GM18507 (cell line): ENCODE data around the gene TPM3.
"Not testable (repeated sequence)": the region's sequence is repeated elsewhere in the genome, so short reads cannot be mapped to it uniquely, and the experiment has no call there.

Experiments used
- DNase-seq: peaks from one replicate; pipeline ENCODE4 v3.0.0; 2011; ENCODE audit warnings: low read depth; ENCODE audit not compliant: insufficient read length; ENCODE audit errors: extremely low spot score
- FAIRE-seq: peaks from 2 replicates; lab custom pipeline; 2011; peaks lifted over from hg19 to GRCh38; lab: Jason Lieb, UNC

Gene TPM3

DNA sequence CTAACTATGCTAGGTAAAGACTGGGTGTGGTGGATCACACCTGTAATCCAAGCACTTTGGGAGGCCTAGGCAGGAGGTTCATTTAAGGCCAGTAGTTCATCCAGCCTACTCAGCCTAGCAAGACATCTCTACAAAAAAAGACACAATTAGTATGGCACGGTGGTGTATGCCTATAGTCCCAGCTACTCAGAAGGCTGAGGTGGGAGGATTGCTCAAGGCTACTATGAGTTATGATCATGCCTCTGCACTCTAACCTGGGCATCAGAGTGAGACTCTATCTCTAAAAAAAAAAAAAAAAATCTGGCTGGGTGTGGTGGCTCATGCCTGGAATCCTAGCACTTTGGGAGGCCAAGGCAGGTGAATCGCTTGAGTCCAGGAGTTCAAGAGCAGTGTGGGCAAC lies 58.6 kb downstream of the TPM3 start:
- FAIRE-seq (no peak), DNase-seq (no peak)

DNA sequence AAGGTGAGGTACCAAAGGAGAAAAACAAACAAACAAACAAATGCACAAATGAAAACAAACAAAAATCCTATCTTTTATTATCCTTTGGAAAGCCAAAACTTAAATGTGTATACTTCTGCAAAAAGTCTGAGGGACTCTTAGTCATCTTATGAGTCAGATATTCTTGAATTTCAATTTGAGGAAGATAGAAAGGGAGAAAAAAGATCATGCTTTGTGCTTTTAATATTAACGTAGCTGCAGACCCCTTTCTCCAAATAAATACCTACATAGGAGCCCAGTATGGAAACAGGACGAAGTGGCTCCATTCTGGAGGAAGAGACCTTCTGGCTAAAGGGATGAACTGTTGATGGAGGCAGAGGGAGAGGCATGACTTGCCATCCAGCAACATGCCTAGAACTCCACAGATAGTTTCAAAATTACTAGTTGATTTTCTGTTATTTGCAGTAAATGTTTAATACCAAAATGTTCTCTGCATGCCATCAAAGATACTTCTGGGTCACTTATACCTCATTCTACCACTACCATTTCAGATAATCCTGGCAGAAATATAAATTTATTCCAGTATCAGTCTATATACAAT lies 62.4 kb downstream of the TPM3 start:
- DNase-seq (no peak), FAIRE-seq (peak; percentile 39)

DNA sequence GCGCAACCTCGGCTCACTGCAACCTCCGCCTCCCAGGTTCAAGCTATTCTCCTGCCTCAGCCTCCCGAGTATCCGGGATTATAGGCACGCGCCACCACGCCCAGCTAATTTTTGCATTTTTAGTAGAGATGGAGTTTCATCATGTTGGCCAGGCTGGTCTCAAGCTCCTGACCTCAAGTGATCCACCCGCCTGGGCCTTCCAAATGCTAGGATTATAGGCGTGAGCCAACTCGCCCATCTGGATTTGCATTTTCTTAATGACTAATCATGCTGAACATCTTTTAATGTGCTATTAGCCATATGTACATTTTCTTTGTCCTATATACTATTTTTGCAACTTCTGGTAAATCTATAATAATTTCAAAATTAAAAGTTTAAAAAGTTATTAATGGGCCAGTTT lies 68.7 kb downstream of the TPM3 start:
- FAIRE-seq = not testable (repeated sequence)

DNA sequence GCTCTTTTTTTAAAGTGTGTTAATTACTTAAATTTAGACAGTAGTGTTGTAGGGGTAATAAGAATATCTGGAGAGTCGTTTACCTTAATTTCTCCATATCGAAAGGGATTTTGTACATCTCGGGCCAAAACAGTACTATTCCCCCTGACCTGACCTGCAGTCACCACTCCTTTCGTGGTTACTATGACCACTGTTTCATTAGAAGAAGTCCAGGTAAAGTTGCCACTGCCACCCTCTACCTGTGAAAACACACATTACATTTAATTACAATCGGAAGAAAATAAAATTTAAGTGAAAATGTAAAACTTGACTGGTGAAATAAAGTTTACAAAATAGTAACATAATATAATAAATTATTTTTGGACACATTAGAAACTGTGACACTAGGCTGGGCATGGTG lies 74.3 kb downstream of the TPM3 start:
- FAIRE-seq (no peak), DNase-seq (no peak)

More for the DNA sequence above, 68.7 kb downstream of the TPM3 start:
- not testable (repeated sequence) for DNase-seq

DNA sequence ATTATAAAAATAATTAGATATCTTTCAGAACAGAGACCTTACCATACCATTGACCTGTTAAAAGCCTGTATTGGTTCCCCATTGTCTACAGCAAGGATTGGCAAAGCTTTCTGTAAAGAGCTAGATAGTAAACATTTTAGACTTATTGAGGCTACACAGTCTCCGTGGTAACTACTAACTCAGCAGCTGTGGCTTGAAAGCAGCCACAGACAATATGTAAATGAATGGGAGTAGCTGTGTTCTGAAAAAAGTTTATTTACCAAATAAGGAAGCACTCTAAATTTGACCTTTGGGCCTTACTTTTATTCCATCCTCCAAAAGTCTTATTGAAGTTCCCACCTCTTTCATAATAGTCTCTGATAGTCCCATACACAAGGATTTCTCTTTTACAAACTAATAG lies 76.7 kb downstream of the TPM3 start:
- FAIRE-seq (peak; percentile 56), DNase-seq (no peak)
